Measurements from ENCODE around the gene ABAT. TPM values are rescaled to one million over a fixed set of nuclear protein-coding genes. Genes with fewer than 3 reads are reported as not detected.
A peak's percentile ranks its signal among the peaks of the same experiment; 100 is the strongest.

The ABAT gene
- total RNA-seq, 2 donors from 2014 or later: 27.0 to 40.2 TPM

- ATAC-seq (no peak), DNase-seq (peak; percentile 22 to 52 (median 37))
- no peaks in the 10 kb centered on the region for H3K9me3 ChIP-seq
- H3K4me3 ChIP-seq: no peak overlapping the region
- intact Hi-C loops (cut with DNase I): no loop called here
- no peaks in the 10 kb centered on the region for H3K36me3 ChIP-seq (replicated peaks in 1 of 2; ENCODE audit: insufficient read depth in 1 of 2, low read depth in 2 of 2)
- H3K27ac ChIP-seq: peak overlapping the region in 3 of 4 donors; percentile 70 to 83 (median 72)
- WGBS, 2 donors: 23 to 30% methylated on average over 2 of the region's 2 CpGs
- H3K27me3 ChIP-seq: no peaks in the 10 kb centered on the region
- H3K4me1 ChIP-seq: peaks cover 89% of the 10 kb centered on the region
- TF ChIP-seq CTCF (IDR thresholded peaks at IDR 0.05) (no peak), POLR2A (IDR thresholded peaks at IDR 0.05) (peak in 1 of 3 donors; percentile 11)
Observed at GRCh38 chr16:8679151-8679550, 4.7 kb downstream of the ABAT start.

- DNase-seq (peak in 1 of 4 donors; percentile 25), ATAC-seq (no peak)
- intact Hi-C loops (cut with DNase I): loop anchor here (10.0 kb wide), 1 partner anchor 52 kb away; no protein-coding TSS in a partner anchor
- Histone ChIP-seq H3K9me3 (no peaks in the 10 kb centered on the region), H3K36me3 (replicated peaks in 1 of 2; ENCODE audit: insufficient read depth in 1 of 2, low read depth in 2 of 2) (no peaks in the 10 kb centered on the region), H3K27ac (peak overlapping the region in 3 of 4 donors; percentile 0 to 26 (median 21)), H3K27me3 (no peaks in the 10 kb centered on the region), H3K4me3 (no peak overlapping the region), H3K4me1 (peaks cover 93% of the 10 kb centered on the region)
- no peak for TF ChIP-seq POLR2A (IDR thresholded peaks at IDR 0.05)
- no peak for TF ChIP-seq CTCF (IDR thresholded peaks at IDR 0.05)
- WGBS, 2 donors: 49 to 82% methylated on average over 6 to 9 of the region's 9 CpGs
Observed at GRCh38 chr16:8682551-8683259, 8.3 kb downstream of the ABAT start.

GRCh38 chr16:8683640-8684039 lies 9.2 kb downstream of the ABAT start:
- 49 to 54% methylated on average over 4 of the region's 4 CpGs for WGBS, 2 donors
- Histone ChIP-seq H3K27ac (no peak overlapping the region), H3K4me3 (no peak overlapping the region), H3K27me3 (no peaks in the 10 kb centered on the region), H3K4me1 (peaks cover 84% of the 10 kb centered on the region), H3K36me3 (replicated peaks in 1 of 2; ENCODE audit: insufficient read depth in 1 of 2, low read depth in 2 of 2) (no peaks in the 10 kb centered on the region), H3K9me3 (no peaks in the 10 kb centered on the region)
- ATAC-seq (no peak), DNase-seq (no peak)
- TF ChIP-seq CTCF (IDR thresholded peaks at IDR 0.05) (no peak), POLR2A (IDR thresholded peaks at IDR 0.05) (no peak)
- intact Hi-C loops (cut with DNase I): loop anchor here (10.0 kb wide), 1 partner anchor 51 kb away; no protein-coding TSS in a partner anchor

GRCh38 chr16:8685617-8686016 lies 11.2 kb downstream of the ABAT start:
- Histone ChIP-seq H3K4me3 (no peak overlapping the region), H3K27ac (peak overlapping the region in 3 of 4 donors; percentile 41 to 64 (median 54)), H3K9me3 (peaks cover 0 to 11% (median 0%) of the 10 kb centered on the region in 3 donors), H3K36me3 (replicated peaks in 1 of 2; ENCODE audit: insufficient read depth in 1 of 2, low read depth in 2 of 2) (no peaks in the 10 kb centered on the region), H3K27me3 (no peaks in the 10 kb centered on the region), H3K4me1 (peaks cover 64% of the 10 kb centered on the region)
- no peak for DNase-seq
- intact Hi-C loops (cut with DNase I): loop anchor here (10.0 kb wide), 1 partner anchor 49 kb away; no protein-coding TSS in a partner anchor
- 44 to 58% methylated on average over 3 of the region's 3 CpGs for WGBS, 2 donors
- no peak for TF ChIP-seq POLR2A (IDR thresholded peaks at IDR 0.05)
- no peak for TF ChIP-seq CTCF (IDR thresholded peaks at IDR 0.05)
- no peak for ATAC-seq
